ENCODE results near the gene PCSK9. TPM values are rescaled to one million over a fixed set of nuclear protein-coding genes. Genes with fewer than 3 reads are reported as not detected.

PCSK9 gene
- total RNA-seq, 1 donor from 2014 or later = not detected

Other genes with a start within 250 kb of the PCSK9 start
- gene TTC22, start 238.2 kb upstream of the PCSK9 start, total RNA-seq = 0.08 TPM
- gene DHCR24, start 152.4 kb upstream of the PCSK9 start, total RNA-seq = 40.3 TPM
- gene TMEM61, start 58.9 kb upstream of the PCSK9 start, total RNA-seq = not detected
- not detected for gene BSND, start 40.6 kb upstream of the PCSK9 start, total RNA-seq
- gene USP24, start 175.8 kb downstream of the PCSK9 start, total RNA-seq = 45.1 TPM

Data from cardiac septum (tissue), 1 donor.